DND-41 (cell line): ENCODE data around the gene PHACTR1.

Experiments used
- ATAC-seq: fragments of 200-7000 bp; cut with Tn5 transposase; 3 replicates; pipeline ENCODE4 v1.9.1; 2021; ENCODE audit warnings: low read depth; ENCODE audit not compliant: insufficient read depth
- DNase-seq: peaks from one replicate; pipeline ENCODE4 v3.0.0-alpha.2; 2020
- H2AFZ ChIP-seq: 2 replicates; pipeline ENCODE4 v1.6.0; 2012; ENCODE audit warnings: low read depth, low read length
- H3K27ac ChIP-seq: 2 replicates; pipeline ENCODE4 v1.5.1; 2012; ENCODE audit warnings: low read length, inconsistent platforms
- H3K27me3 ChIP-seq: fragments of 200-600 bp; sonication (generic); 2 replicates; pipeline ENCODE4 v1.6.0; 2012; ENCODE audit warnings: low read length, mild to moderate bottlenecking, inconsistent platforms; ENCODE audit not compliant: insufficient read depth, poor library complexity
- H3K36me3 ChIP-seq: 2 replicates; pipeline ENCODE4 v1.5.1; 2012; ENCODE audit warnings: low read length, inconsistent platforms; ENCODE audit not compliant: insufficient read depth
- H3K4me1 ChIP-seq: 2 replicates; pipeline ENCODE4 v1.5.1; 2012; ENCODE audit warnings: mild to moderate bottlenecking, low read length; ENCODE audit not compliant: insufficient read depth
- H3K4me2 ChIP-seq: 2 replicates; pipeline ENCODE4 v1.6.0; 2012; ENCODE audit warnings: mild to moderate bottlenecking, moderate library complexity, low read length, inconsistent platforms; ENCODE audit not compliant: insufficient read depth
- H3K4me3 ChIP-seq, 2 experiments: fragments of 200-600 bp in 1 of 2; shearing (Covaris generic) in 1 of 2; 2 replicates each; pipeline ENCODE4 v1.5.1; 2012 to 2016; ENCODE audit warnings: inconsistent platforms in 2 of 2, low read length in 2 of 2, mild to moderate bottlenecking in 2 of 2, low read depth in 1 of 2, moderate library complexity in 1 of 2
- H3K79me2 ChIP-seq: 2 replicates; pipeline ENCODE4 v1.6.0; 2012; ENCODE audit warnings: low read length, inconsistent platforms; ENCODE audit not compliant: insufficient read depth
- H3K9ac ChIP-seq: 2 replicates; pipeline ENCODE4 v1.6.0; 2012; ENCODE audit warnings: low read depth, mild to moderate bottlenecking, inconsistent platforms, low read length, moderate library complexity
- H3K9me3 ChIP-seq: 2 replicates; pipeline ENCODE4 v1.5.1; 2012; ENCODE audit warnings: low read length, moderate library complexity, mild to moderate bottlenecking, inconsistent platforms; ENCODE audit not compliant: insufficient read depth, severe bottlenecking
- H4K20me1 ChIP-seq: 2 replicates; pipeline ENCODE4 v1.6.0; 2012; ENCODE audit warnings: low read length; ENCODE audit not compliant: insufficient read depth
- EZH2 ChIP-seq: IDR thresholded peaks from 3 replicates; pipeline ENCODE4 v1.6.1; 2012; ENCODE audit warnings: borderline replicate concordance, low read depth, mild to moderate bottlenecking, moderate library complexity, low read length, inconsistent platforms; ENCODE audit not compliant: severe bottlenecking
- TF ChIP-seq, protein P1 (sequence below): IDR thresholded peaks from 2 replicates; pipeline ENCODE4 v1.5.1; 2012; ENCODE audit warnings: borderline replicate concordance, low read length, moderate library complexity, mild to moderate bottlenecking; ENCODE audit not compliant: poor library complexity, severe bottlenecking; ENCODE audit errors: extremely low read depth

The PHACTR1 gene

DNA sequence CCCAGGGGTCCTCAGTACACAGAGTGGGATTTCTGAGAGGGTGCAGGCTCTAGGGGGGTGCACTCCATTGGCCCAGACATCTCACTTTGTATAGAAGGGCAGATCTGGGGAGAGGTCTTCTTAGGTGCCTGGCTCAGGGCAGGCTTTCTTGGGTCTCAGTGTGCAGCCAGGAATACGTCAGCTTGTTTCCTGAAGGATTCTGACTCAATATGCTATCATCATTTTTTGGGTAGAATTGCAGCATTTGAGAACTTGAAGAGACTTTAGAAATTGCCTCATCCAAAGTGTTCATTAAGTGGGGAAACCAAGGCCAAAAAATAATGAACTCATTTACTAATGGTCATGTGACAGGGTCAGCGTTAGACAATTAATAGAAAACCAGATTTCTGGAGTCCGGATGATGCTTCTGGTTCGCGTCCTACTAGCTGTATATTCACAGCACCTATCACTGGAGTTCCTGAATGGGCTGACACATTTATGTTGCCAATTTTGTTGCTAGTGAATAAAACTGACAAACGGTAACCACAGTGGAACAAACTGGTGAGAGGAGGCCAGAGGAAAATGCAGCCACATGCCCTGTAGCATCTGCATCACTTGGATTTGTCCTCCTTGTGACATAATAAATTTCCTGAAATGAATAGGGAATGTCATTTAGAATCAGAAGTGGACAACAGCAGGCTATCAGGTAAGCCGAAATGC is 372.9 kb downstream of the PHACTR1 start:
- H2AFZ ChIP-seq = no peak overlapping the region
- no peaks in the 10 kb centered on the region for H3K4me1 ChIP-seq
- no peaks in the 10 kb centered on the region for H4K20me1 ChIP-seq
- peaks cover 3% of the 10 kb centered on the region for H3K27me3 ChIP-seq
- no peak overlapping the region for H3K27ac ChIP-seq
- H3K4me2 ChIP-seq = no peak overlapping the region
- TF ChIP-seq, protein P1, sequence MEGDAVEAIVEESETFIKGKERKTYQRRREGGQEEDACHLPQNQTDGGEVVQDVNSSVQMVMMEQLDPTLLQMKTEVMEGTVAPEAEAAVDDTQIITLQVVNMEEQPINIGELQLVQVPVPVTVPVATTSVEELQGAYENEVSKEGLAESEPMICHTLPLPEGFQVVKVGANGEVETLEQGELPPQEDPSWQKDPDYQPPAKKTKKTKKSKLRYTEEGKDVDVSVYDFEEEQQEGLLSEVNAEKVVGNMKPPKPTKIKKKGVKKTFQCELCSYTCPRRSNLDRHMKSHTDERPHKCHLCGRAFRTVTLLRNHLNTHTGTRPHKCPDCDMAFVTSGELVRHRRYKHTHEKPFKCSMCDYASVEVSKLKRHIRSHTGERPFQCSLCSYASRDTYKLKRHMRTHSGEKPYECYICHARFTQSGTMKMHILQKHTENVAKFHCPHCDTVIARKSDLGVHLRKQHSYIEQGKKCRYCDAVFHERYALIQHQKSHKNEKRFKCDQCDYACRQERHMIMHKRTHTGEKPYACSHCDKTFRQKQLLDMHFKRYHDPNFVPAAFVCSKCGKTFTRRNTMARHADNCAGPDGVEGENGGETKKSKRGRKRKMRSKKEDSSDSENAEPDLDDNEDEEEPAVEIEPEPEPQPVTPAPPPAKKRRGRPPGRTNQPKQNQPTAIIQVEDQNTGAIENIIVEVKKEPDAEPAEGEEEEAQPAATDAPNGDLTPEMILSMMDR = no peak
- TF ChIP-seq EZH2 = no peak
- no peak overlapping the region for H3K9ac ChIP-seq
- DNase-seq (no peak), ATAC-seq (no peak)
- H3K4me3 ChIP-seq = no peak overlapping the region
- H3K79me2 ChIP-seq = no peaks in the 10 kb centered on the region
- H3K36me3 ChIP-seq = no peaks in the 10 kb centered on the region
- no peaks in the 10 kb centered on the region for H3K9me3 ChIP-seq

DNA sequence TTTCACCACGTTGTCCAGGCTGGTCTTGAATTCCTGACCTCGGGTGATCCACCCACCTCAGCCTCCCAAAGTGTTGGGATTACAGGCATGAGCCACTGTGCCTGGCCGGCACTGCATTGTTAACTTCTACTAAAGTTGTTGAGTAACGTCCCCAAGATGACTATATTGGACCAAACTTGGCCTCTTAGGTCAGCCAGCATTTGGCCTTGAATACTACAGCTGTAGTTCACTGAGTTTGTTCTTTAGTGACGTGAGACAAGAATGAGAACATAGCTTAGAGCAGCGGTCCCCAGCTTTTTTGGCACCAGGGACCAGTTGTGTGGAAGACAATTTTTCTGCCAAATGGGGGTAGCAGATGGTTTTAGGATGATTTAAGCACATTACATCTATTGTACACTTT is 374.6 kb downstream of the PHACTR1 start:
- no peak for ATAC-seq
- H4K20me1 ChIP-seq = no peaks in the 10 kb centered on the region
- no peak overlapping the region for H3K4me2 ChIP-seq
- no peak overlapping the region for H3K27ac ChIP-seq
- H3K27me3 ChIP-seq = peaks cover 5% of the 10 kb centered on the region
- H3K9ac ChIP-seq = no peak overlapping the region
- TF ChIP-seq, protein P1 = no peak
- TF ChIP-seq EZH2 = no peak
- no peak overlapping the region for H2AFZ ChIP-seq
- DNase-seq = no peak
- no peaks in the 10 kb centered on the region for H3K79me2 ChIP-seq
- H3K4me1 ChIP-seq = no peaks in the 10 kb centered on the region
- no peaks in the 10 kb centered on the region for H3K9me3 ChIP-seq
- no peaks in the 10 kb centered on the region for H3K36me3 ChIP-seq
- no peak overlapping the region for H3K4me3 ChIP-seq

DNA sequence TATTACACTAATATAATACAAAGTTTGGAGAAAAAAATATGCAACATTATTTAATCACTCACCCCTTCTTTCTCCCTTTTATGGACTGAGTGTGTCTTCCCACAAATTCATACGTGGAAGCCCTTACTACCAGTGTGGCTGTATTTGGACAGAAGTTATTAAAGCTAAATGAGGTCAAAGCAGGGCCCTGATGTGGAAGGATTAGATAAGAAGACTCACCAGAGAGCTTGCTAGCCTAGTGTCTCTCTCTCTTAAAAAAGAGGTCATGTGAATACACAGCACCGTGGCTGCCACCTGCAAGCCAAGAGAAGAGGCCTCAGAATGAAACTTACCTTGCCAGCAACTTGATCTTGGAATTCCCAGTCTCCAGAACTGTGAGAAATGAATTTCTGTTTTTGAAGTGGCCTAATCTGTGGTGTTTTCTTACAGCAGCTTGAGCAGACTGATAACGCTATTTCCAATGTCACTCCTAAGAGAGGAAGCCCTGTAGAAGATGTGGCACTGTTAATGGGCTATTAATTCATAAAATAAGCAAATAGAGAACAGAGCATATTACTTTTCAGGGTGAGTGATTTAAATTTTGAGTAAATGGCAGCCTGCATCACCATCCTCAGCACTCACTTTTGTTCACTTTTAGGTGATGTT is 378.3 kb downstream of the PHACTR1 start:
- H3K4me1 ChIP-seq = no peaks in the 10 kb centered on the region
- H3K27ac ChIP-seq = no peak overlapping the region
- no peak for DNase-seq
- no peak for ATAC-seq
- H3K79me2 ChIP-seq = no peaks in the 10 kb centered on the region
- no peak overlapping the region for H3K4me3 ChIP-seq
- H3K36me3 ChIP-seq = no peaks in the 10 kb centered on the region
- no peaks in the 10 kb centered on the region for H3K9me3 ChIP-seq
- no peak overlapping the region for H3K9ac ChIP-seq
- TF ChIP-seq, protein P1 = no peak
- TF ChIP-seq EZH2 = no peak
- no peak overlapping the region for H2AFZ ChIP-seq
- H4K20me1 ChIP-seq = no peaks in the 10 kb centered on the region
- peaks cover 5% of the 10 kb centered on the region for H3K27me3 ChIP-seq
- H3K4me2 ChIP-seq = no peak overlapping the region
